K562 treated with DMSO at 1 percent for 4 hours (cell line): ENCODE measurements around the gene COX11. TPM values are rescaled to one million over a fixed set of nuclear protein-coding genes. Genes with fewer than 3 reads are reported as not detected.

Experiments
- total RNA-seq: library from RNA; unstranded; fragments of 300-600 nt; gene quantifications from 2 replicates; pipeline ENCODE4 v1.2.3, GENCODE V29; 2022; ENCODE audit not compliant: insufficient read depth

Gene COX11
- total RNA-seq: 54.1 and 74.5 TPM in 2 replicates

DNA sequence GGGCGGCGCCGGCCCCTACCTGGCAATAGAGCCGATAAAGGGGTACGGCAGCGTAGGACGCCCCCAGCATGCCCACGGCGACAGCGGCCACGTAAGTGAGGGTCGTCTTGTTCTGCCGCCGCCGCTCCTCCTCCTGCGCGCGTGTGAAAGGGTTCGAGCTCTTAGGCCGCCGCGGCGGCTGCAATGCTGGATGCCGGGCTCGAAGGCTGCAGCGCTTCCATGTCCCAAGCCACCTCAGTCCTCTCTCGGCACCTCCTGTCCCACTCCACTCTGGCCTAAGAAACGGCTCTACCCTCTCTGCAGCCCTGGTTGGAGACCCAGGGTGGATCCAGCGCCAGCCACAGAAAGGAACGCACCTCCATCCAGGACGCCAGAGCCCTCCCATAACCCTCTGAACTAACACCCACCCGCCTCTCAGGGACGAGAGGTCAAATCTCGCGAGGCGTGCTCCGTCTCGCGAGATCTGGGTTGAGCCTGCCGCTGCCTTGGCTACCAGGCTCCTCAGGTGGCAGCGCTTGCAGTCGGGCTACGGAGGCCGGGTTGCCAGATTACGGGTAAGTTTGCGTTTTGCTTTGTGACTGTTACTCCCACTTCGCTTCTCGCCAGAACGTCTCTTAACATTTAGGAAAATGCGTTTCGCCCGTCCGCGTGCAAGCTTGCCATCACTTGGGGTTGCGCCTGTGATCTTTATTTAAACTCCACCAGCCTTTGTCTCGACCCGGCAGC is at the start of gene COX11, which contains the start of gene STXBP4:
TSS of gene COX11 (minus strand) at position 393 of the 726 bp plus-strand sequence. CDS start at position 385, 8 bp downstream.
TSS of gene STXBP4 (plus strand) at position 504 of the 726 bp plus-strand sequence. CDS start 17,455 bp downstream, outside the sequence.

Other genes starting within 250 kb of the COX11 start
- 18.8 and 25.2 TPM in 2 replicates for gene TOM1L1, start 67.8 kb downstream of the COX11 start, total RNA-seq
- 1.3 and 1.5 TPM in 2 replicates for gene STXBP4, start 111 bp upstream of the COX11 start, total RNA-seq